ENCODE results near the gene UBAP1. TPM values are rescaled to one million over a fixed set of nuclear protein-coding genes. Genes with fewer than 3 reads are reported as not detected.

Gene UBAP1
- total and polyA plus RNA-seq, 2 of the 4 experiments (the other 2 are of a cell fraction) = 30.6 to 37.0 TPM

- no peak overlapping the region for H3K23ac ChIP-seq (ENCODE audit: low read depth, low read length)
- H3K9me3 ChIP-seq (ENCODE audit: control insufficient read depth, insufficient read depth, low read length) = no peaks in the 10 kb centered on the region
- ATAC-seq (ENCODE audit: low read depth) (no peak), DNase-seq (no peak)
- no peak overlapping the region for H3K4ac ChIP-seq (ENCODE audit: low read depth, low read length)
- H3K79me1 ChIP-seq (ENCODE audit: low read depth in 1 of 2, low read length in 2 of 2) = no peaks in the 10 kb centered on the region
- no peaks in the 10 kb centered on the region for H3K27me3 ChIP-seq (ENCODE audit: control insufficient read depth, insufficient read depth, low read length)
- intact Hi-C loops (cut with micrococcal nuclease) = no loop called here
- no peak overlapping the region for H2BK120ac ChIP-seq (ENCODE audit: low read depth, low read length)
- H4K8ac ChIP-seq (ENCODE audit: low read depth in 2 of 2, low read length in 2 of 2) = no peak overlapping the region
- no peak overlapping the region for H3K4me2 ChIP-seq (ENCODE audit: low read depth, low read length)
- H3K14ac ChIP-seq (replicated peaks; ENCODE audit: low read depth, low read length) = no peak overlapping the region
- WGBS, 2 experiments (ENCODE audit: extremely low coverage in 2 of 2, insufficient read length in 1 of 2) = 88% methylated on average over 4 of the region's 16 CpGs; no CpG with 5 or more reads in 1 of the 2 experiments
- H2AK5ac ChIP-seq (ENCODE audit: low read depth, low read length) = no peak overlapping the region
- no peak overlapping the region for H3K9ac ChIP-seq (ENCODE audit: low read depth, low read length)
- H4K5ac ChIP-seq (ENCODE audit: low read depth, low read length) = no peak overlapping the region
- H2AFZ ChIP-seq (replicated peaks; ENCODE audit: low read length, poor library complexity) = no peak overlapping the region
- H3K56ac ChIP-seq (ENCODE audit: extremely low read depth, insufficient read depth, low read length) = no peak overlapping the region
- CTCF ChIA-PET = no interaction called here
- no peak overlapping the region for H2BK5ac ChIP-seq (ENCODE audit: low read depth, low read length, poor library complexity, severe bottlenecking)
- no peaks in the 10 kb centered on the region for H4K20me1 ChIP-seq (ENCODE audit: insufficient read depth, low read length)
- no peak overlapping the region for H2BK20ac ChIP-seq (ENCODE audit: low read depth, low read length)
- TF ChIP-seq NFE2L2 (IDR thresholded peaks at IDR 0.05; ENCODE audit: low read depth, low read length) (no peak), RAD21 (IDR thresholded peaks at IDR 0.05; ENCODE audit: low read length) (no peak), SMC3 (IDR thresholded peaks at IDR 0.05; ENCODE audit: low read depth, low read length) (no peak), MAFK (IDR thresholded peaks at IDR 0.05; ENCODE audit: low read depth, low read length) (no peak), CHD1 (IDR thresholded peaks at IDR 0.05; ENCODE audit: low read depth, low read length) (no peak), RCOR1 (IDR thresholded peaks at IDR 0.05; ENCODE audit: insufficient replicate concordance, low read length) (no peak), MAZ (IDR thresholded peaks at IDR 0.05; ENCODE audit: borderline replicate concordance, low read depth, low read length) (no peak), CEBPB (IDR thresholded peaks at IDR 0.05; ENCODE audit: low read depth, low read length) (no peak), MXI1 (IDR thresholded peaks at IDR 0.05; ENCODE audit: borderline replicate concordance, low read depth, low read length) (no peak), BHLHE40 (IDR thresholded peaks at IDR 0.05; ENCODE audit: low read depth, low read length) (no peak), ELK1 (IDR thresholded peaks at IDR 0.05; ENCODE audit: borderline replicate concordance, low read depth, low read length) (no peak), FOS (IDR thresholded peaks at IDR 0.05; ENCODE audit: low read depth, low read length) (no peak), POLR2A (IDR thresholded peaks at IDR 0.05; ENCODE audit: low read depth, low read length) (no peak), RFX5 (IDR thresholded peaks at IDR 0.05; ENCODE audit: low read depth, low read length) (no peak)
- TF ChIP-seq, protein P1, sequence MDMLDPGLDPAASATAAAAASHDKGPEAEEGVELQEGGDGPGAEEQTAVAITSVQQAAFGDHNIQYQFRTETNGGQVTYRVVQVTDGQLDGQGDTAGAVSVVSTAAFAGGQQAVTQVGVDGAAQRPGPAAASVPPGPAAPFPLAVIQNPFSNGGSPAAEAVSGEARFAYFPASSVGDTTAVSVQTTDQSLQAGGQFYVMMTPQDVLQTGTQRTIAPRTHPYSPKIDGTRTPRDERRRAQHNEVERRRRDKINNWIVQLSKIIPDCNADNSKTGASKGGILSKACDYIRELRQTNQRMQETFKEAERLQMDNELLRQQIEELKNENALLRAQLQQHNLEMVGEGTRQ (IDR thresholded peaks at IDR 0.05; ENCODE audit: low read depth, low read length) = no peak
- TF ChIP-seq, protein P2, sequence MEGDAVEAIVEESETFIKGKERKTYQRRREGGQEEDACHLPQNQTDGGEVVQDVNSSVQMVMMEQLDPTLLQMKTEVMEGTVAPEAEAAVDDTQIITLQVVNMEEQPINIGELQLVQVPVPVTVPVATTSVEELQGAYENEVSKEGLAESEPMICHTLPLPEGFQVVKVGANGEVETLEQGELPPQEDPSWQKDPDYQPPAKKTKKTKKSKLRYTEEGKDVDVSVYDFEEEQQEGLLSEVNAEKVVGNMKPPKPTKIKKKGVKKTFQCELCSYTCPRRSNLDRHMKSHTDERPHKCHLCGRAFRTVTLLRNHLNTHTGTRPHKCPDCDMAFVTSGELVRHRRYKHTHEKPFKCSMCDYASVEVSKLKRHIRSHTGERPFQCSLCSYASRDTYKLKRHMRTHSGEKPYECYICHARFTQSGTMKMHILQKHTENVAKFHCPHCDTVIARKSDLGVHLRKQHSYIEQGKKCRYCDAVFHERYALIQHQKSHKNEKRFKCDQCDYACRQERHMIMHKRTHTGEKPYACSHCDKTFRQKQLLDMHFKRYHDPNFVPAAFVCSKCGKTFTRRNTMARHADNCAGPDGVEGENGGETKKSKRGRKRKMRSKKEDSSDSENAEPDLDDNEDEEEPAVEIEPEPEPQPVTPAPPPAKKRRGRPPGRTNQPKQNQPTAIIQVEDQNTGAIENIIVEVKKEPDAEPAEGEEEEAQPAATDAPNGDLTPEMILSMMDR (conservative IDR thresholded peaks at IDR 0.05; ENCODE audit: low read depth, low read length) = no peak
- dilution Hi-C loops (cut with HindIII; ENCODE audit: low sequenced_read_pairs, unreplicated experiment) = no loop called here
- H3K36me3 ChIP-seq (ENCODE audit: control insufficient read depth, insufficient read depth, low read length) = no peaks in the 10 kb centered on the region
- H4K91ac ChIP-seq (ENCODE audit: insufficient read depth, low read depth, low read length) = no peak overlapping the region
- H3K4me3 ChIP-seq (ENCODE audit: insufficient read depth, low read depth, low read length) = no peak overlapping the region
- no peak overlapping the region for H3K27ac ChIP-seq (ENCODE audit: insufficient read depth, low read length)
- no peaks in the 10 kb centered on the region for H3K4me1 ChIP-seq (ENCODE audit: control insufficient read depth, insufficient read depth, low read length)
- no TSS peak for BruUV-seq (replicated peaks)
- in situ Hi-C loops (cut with MboI; ENCODE audit: low sequenced_read_pairs) = no loop called here
- H3K9me1 ChIP-seq (ENCODE audit: insufficient read depth, low read length) = no peaks in the 10 kb centered on the region
- POLR2A ChIA-PET (ENCODE audit: unreplicated experiment) = interaction anchor here (0.6 kb wide), 1 partner anchor 44 kb away, joined by 3 read pairs; no protein-coding TSS in a partner anchor
- no peak overlapping the region for H2BK15ac ChIP-seq (ENCODE audit: low read depth, low read length)
- H3K18ac ChIP-seq (ENCODE audit: low read depth, low read length) = no peak overlapping the region
- H2AK9ac ChIP-seq (replicated peaks; ENCODE audit: low read depth, low read length, poor library complexity) = no peak overlapping the region
Observed at GRCh38 chr9:34133436-34133949, 45.4 kb upstream of the UBAP1 start.

Data from IMR-90 (cell line).